ENCODE measurements around the gene STH. TPM values are rescaled to one million over a fixed set of nuclear protein-coding genes. Genes with fewer than 3 reads are reported as not detected.

STH gene
- total and polyA plus RNA-seq, 7 donors, result not detected

GRCh38 chr17:45997166-45997565 is 1.9 kb upstream of the STH start:
- H3K27me3 ChIP-seq, result no peaks in the 10 kb centered on the region
- no peaks in the 10 kb centered on the region for H3K9me3 ChIP-seq
- no peaks in the 10 kb centered on the region for H3K4me1 ChIP-seq
- peaks cover 0 to 14% (median 0%) of the 10 kb centered on the region in 4 donors for H3K36me3 ChIP-seq
- 88 to 89% methylated on average over 13 of the region's 13 CpGs for WGBS, 2 donors
- H3K27ac ChIP-seq, result no peak overlapping the region
- intact Hi-C loops (cut with DNase I), result no loop called here
- TF ChIP-seq EP300 (IDR thresholded peaks at IDR 0.05) (no peak), POLR2A (IDR thresholded peaks at IDR 0.05) (no peak), CTCF (IDR thresholded peaks at IDR 0.05) (no peak), POLR2AphosphoS5 (IDR thresholded peaks at IDR 0.05) (no peak)
- DNase-seq, result no peak
- no peak overlapping the region for H3K4me3 ChIP-seq

DNA sequence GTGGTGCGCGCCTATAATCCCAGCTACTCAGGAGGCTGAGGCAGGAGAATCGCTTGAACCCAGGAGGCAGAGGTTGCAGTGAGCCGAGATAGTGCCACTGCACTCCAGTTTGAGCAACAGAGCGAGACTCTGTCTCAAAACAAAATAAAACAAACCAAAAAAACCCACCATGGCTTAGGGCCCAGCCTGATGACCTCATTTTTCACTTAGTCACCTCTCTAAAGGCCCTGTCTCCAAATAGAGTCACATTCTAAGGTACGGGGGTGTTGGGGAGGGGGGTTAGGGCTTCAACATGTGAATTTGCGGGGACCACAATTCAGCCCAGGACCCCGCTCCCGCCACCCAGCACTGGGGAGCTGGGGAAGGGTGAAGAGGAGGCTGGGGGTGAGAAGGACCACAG is 1.4 kb upstream of the STH start:
- TF ChIP-seq POLR2A (IDR thresholded peaks at IDR 0.05), result no peak
- no peak for TF ChIP-seq POLR2AphosphoS5 (IDR thresholded peaks at IDR 0.05)
- no peak for TF ChIP-seq EP300 (IDR thresholded peaks at IDR 0.05)
- TF ChIP-seq CTCF (IDR thresholded peaks at IDR 0.05), result no peak
- intact Hi-C loops (cut with DNase I), result no loop called here
- H3K27me3 ChIP-seq, result no peaks in the 10 kb centered on the region
- peaks cover 0 to under 1% (median 0%) of the 10 kb centered on the region in 4 donors for H3K4me1 ChIP-seq
- no peak for DNase-seq
- no peak overlapping the region for H3K27ac ChIP-seq
- H3K9me3 ChIP-seq, result no peaks in the 10 kb centered on the region
- H3K36me3 ChIP-seq, result peaks cover 0 to 11% (median 0%) of the 10 kb centered on the region in 4 donors
- no peak overlapping the region for H3K4me3 ChIP-seq
- 90 to 93% methylated on average over 9 of the region's 9 CpGs for WGBS, 2 donors

DNA sequence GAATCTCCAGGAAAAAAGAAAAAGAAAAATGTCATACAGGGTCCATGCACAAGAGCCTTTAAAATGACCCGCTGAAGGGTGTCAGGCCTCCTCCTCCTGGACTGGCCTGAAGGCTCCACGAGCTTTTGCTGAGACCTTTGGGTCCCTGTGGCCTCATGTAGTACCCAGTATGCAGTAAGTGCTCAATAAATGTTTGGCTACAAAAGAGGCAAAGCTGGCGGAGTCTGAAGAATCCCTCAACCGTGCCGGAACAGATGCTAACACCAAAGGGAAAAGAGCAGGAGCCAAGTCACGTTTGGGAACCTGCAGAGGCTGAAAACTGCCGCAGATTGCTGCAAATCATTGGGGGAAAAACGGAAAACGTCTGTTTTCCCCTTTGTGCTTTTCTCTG is 845 bp downstream of the STH start:
- H3K36me3 ChIP-seq, result peaks cover 0 to 11% (median 0%) of the 10 kb centered on the region in 4 donors
- no peak overlapping the region for H3K4me3 ChIP-seq
- H3K9me3 ChIP-seq, result no peaks in the 10 kb centered on the region
- DNase-seq, result no peak
- TF ChIP-seq EP300 (IDR thresholded peaks at IDR 0.05) (no peak), CTCF (IDR thresholded peaks at IDR 0.05) (no peak), POLR2AphosphoS5 (IDR thresholded peaks at IDR 0.05) (no peak), POLR2A (IDR thresholded peaks at IDR 0.05) (no peak)
- intact Hi-C loops (cut with DNase I), result loop anchor here (10.0 kb wide), 1 partner anchor 285 kb away; no protein-coding TSS in a partner anchor
- WGBS, 2 donors, result 87 to 89% methylated on average over 9 of the region's 9 CpGs
- H3K4me1 ChIP-seq, result peaks cover 0 to 19% (median 8%) of the 10 kb centered on the region in 4 donors
- no peak overlapping the region for H3K27ac ChIP-seq
- H3K27me3 ChIP-seq, result no peaks in the 10 kb centered on the region

DNA sequence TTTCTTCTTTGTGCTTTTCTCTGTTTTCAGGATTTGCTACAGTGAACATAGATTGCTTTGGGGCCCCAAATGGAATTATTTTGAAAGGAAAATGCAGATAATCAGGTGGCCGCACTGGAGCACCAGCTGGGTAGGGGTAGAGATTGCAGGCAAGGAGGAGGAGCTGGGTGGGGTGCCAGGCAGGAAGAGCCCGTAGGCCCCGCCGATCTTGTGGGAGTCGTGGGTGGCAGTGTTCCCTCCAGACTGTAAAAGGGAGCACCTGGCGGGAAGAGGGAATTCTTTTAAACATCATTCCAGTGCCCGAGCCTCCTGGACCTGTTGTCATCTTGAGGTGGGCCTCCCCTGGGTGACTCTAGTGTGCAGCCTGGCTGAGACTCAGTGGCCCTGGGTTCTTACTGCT is 1.2 kb downstream of the STH start:
- Histone ChIP-seq H3K27me3 (no peaks in the 10 kb centered on the region), H3K4me3 (no peak overlapping the region), H3K4me1 (peaks cover 0 to 19% (median 8%) of the 10 kb centered on the region in 4 donors), H3K36me3 (peaks cover 0 to 11% (median 0%) of the 10 kb centered on the region in 4 donors), H3K9me3 (no peaks in the 10 kb centered on the region), H3K27ac (no peak overlapping the region)
- 60 to 79% methylated on average over 7 of the region's 7 CpGs for WGBS, 2 donors
- TF ChIP-seq POLR2A (IDR thresholded peaks at IDR 0.05) (no peak), CTCF (IDR thresholded peaks at IDR 0.05) (no peak), POLR2AphosphoS5 (IDR thresholded peaks at IDR 0.05) (no peak), EP300 (IDR thresholded peaks at IDR 0.05) (no peak)
- no peak for DNase-seq
- intact Hi-C loops (cut with DNase I), result loop anchor here (10.0 kb wide), 1 partner anchor 285 kb away; no protein-coding TSS in a partner anchor

DNA sequence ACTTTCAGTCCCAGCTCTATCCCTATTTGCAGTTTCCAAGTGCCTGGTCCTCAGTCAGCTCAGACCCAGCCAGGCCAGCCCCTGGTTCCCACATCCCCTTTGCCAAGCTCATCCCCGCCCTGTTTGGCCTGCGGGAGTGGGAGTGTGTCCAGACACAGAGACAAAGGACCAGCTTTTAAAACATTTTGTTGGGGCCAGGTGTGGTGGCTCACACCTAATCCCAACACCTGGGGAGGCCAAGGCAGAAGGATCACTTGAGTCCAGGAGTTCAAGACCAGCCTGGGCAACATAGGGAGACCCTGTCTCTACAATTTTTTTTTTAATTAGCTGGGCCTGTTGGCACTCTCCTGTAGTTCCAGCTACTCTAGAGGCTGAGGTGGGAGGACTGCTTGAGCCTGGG is 1.7 kb downstream of the STH start:
- H3K27me3 ChIP-seq, result no peaks in the 10 kb centered on the region
- H3K4me3 ChIP-seq, result no peak overlapping the region
- TF ChIP-seq EP300 (IDR thresholded peaks at IDR 0.05), result no peak
- no peak for TF ChIP-seq POLR2AphosphoS5 (IDR thresholded peaks at IDR 0.05)
- no peak for TF ChIP-seq CTCF (IDR thresholded peaks at IDR 0.05)
- no peak for TF ChIP-seq POLR2A (IDR thresholded peaks at IDR 0.05)
- intact Hi-C loops (cut with DNase I), result loop anchor here (10.0 kb wide), 1 partner anchor 284 kb away; no protein-coding TSS in a partner anchor
- H3K9me3 ChIP-seq, result no peaks in the 10 kb centered on the region
- H3K27ac ChIP-seq, result no peak overlapping the region
- H3K4me1 ChIP-seq, result peaks cover 0 to 19% (median 8%) of the 10 kb centered on the region in 4 donors
- no peak for DNase-seq
- WGBS, 2 donors, result 65 to 82% methylated on average over 2 of the region's 2 CpGs
- H3K36me3 ChIP-seq, result peaks cover 0 to 11% (median 0%) of the 10 kb centered on the region in 4 donors

All from sigmoid colon (tissue), 7 donors.